Stimulated activated naive CD8-positive, alpha-beta T cell treated with anti-CD3 and anti-CD28 coated beads, Interleukin-15, amount 100 ng/mL, for 72 hours (primary cell): ENCODE results near the gene CFAP65.

Source experiments
- ATAC-seq: fragments of 150-1000 bp; cut with Tn5 transposase; 2 replicates; pipeline ENCODE4 v1.10.0; 2021; ENCODE audit warnings: mild to moderate bottlenecking, moderate library complexity
- DNase-seq, 2 donors: peaks; one replicate each; pipeline ENCODE4 v3.0.0; 2021 to 2022
- H3K27ac Mint-ChIP-seq, 2 donors: one replicate each; pipeline ENCODE4 v1.8.0; 2022; ENCODE audit warnings: mild to moderate bottlenecking in 2 of 2, mixed read lengths in 2 of 2, moderate library complexity in 2 of 2
- H3K27me3 Mint-ChIP-seq: one replicate; pipeline ENCODE4 v1.8.0; 2022; ENCODE audit warnings: mixed read lengths
- H3K4me1 Mint-ChIP-seq: one replicate; pipeline ENCODE4 v1.8.0; 2022; ENCODE audit warnings: mild to moderate bottlenecking, mixed read lengths
- H3K4me3 Mint-ChIP-seq, 2 donors: one replicate each; pipeline ENCODE4 v1.8.0; 2022; ENCODE audit warnings: mild to moderate bottlenecking in 2 of 2, mixed read lengths in 2 of 2, moderate library complexity in 1 of 2
- H3K9me3 Mint-ChIP-seq, 2 donors: one replicate each; pipeline ENCODE4 v1.8.0; 2022; ENCODE audit warnings: mixed read lengths in 2 of 2

The CFAP65 gene

DNA sequence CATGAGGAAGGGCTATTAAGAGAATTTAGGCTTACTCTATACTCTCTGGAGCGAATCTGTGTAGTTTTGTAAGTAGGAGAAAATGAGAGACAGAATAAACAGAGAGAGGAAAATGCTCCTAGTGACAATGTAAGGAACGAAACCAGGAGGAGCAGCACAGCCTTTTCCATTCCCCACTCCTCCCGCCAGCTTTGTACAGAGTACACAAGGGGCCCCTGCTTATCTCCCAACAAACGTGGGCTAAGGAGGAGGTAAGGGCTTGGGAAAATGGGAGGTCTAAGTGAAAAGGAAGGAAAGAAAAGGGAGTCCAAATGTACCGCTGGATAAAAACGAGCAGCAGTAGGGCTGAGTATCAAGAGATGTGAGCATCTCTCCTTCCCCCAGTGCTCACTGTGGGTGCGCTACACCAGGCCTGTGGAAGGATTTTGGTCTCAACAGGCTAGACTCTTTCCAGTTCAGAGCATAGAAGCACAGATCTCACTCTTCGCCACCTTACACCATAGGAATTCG is 31.5 kb upstream of the CFAP65 start:
- H3K9me3 Mint-ChIP-seq = no peaks in the 10 kb centered on the region
- H3K27me3 Mint-ChIP-seq = no peaks in the 10 kb centered on the region
- no peak for ATAC-seq
- H3K27ac Mint-ChIP-seq = no peak overlapping the region
- H3K4me1 Mint-ChIP-seq = no peaks in the 10 kb centered on the region
- no peak for DNase-seq
- H3K4me3 Mint-ChIP-seq = no peak overlapping the region

- H3K27ac Mint-ChIP-seq = peak overlapping the region in 1 of 2 donors; percentile 9
- H3K4me3 Mint-ChIP-seq = no peak overlapping the region
- no peaks in the 10 kb centered on the region for H3K27me3 Mint-ChIP-seq
- DNase-seq (no peak), ATAC-seq (no peak)
- H3K4me1 Mint-ChIP-seq = no peaks in the 10 kb centered on the region
- H3K9me3 Mint-ChIP-seq = no peaks in the 10 kb centered on the region
Observed at GRCh38 chr2:219071131-219071816, 30.0 kb upstream of the CFAP65 start.

DNA sequence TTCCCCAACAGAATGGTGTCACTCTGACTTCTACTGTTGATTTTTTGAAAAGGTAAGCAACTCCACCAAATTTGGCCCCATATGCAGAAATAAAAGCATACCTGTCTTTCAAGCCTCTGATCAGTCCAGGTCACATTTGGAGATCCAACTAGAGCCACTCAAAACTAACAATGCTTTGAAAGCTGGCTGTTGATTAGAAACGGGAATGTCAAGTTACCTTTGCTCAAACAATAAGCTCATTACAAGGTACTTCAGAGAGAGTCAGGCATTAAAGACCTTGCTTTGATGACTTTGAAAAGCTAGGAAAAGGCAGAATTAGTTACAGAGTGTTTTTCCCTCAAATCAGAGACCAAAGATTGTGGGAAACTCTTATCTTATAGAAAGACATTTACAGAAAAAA is 24.2 kb upstream of the CFAP65 start:
- ATAC-seq (no peak), DNase-seq (no peak)
- H3K4me1 Mint-ChIP-seq = no peaks in the 10 kb centered on the region
- H3K27ac Mint-ChIP-seq = no peak overlapping the region
- peaks cover 43% of the 10 kb centered on the region for H3K27me3 Mint-ChIP-seq
- H3K9me3 Mint-ChIP-seq = no peaks in the 10 kb centered on the region
- H3K4me3 Mint-ChIP-seq = no peak overlapping the region

DNA sequence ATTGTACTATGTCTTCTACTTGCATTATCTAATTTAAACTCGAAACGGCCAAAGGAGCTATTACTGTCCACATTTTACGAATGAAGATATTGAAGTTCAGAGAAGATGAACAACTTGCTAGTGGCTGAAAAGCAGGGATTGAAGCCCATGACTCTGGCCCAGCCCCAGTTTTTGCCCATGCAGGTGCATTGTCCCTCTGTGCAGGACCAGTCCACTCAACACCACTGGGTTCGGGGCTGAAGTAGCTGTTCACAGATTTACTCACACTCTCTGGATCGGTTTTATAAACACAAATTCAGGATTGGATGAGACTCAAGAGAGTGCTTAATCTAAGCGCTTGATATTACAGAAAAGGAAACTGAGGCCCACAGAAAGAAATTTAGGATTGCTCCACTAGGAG is 20.8 kb upstream of the CFAP65 start:
- no peaks in the 10 kb centered on the region for H3K9me3 Mint-ChIP-seq
- peaks cover 30% of the 10 kb centered on the region for H3K4me1 Mint-ChIP-seq
- peaks cover 78% of the 10 kb centered on the region for H3K27me3 Mint-ChIP-seq
- ATAC-seq = no peak
- H3K4me3 Mint-ChIP-seq = no peak overlapping the region
- no peak for DNase-seq
- H3K27ac Mint-ChIP-seq = no peak overlapping the region

- H3K27me3 Mint-ChIP-seq = peaks cover 87% of the 10 kb centered on the region
- DNase-seq = peak in 1 of 2 donors; percentile 10
- no peaks in the 10 kb centered on the region for H3K9me3 Mint-ChIP-seq
- H3K27ac Mint-ChIP-seq = peak within 1 kb of the TSS in 1 of 2 donors; percentile 48
- peaks cover 30% of the 10 kb centered on the region for H3K4me1 Mint-ChIP-seq
- peak within 1 kb of the TSS; percentile 67 to 75 for H3K4me3 Mint-ChIP-seq
- peak; percentile 36 for ATAC-seq
Observed at GRCh38 chr2:219060821-219061791, 19.8 kb upstream of the CFAP65 start, which contains the start of gene IHH. IHH (minus strand) TSS chr2:219060921; CDS start chr2:219060467, 454 bp downstream.

- Mint-ChIP-seq H3K4me1 (peaks cover 30% of the 10 kb centered on the region), H3K27me3 (peaks cover 96% of the 10 kb centered on the region), H3K4me3 (peak overlapping the region; percentile 67 to 75), H3K27ac (peak overlapping the region in 1 of 2 donors; percentile 48), H3K9me3 (no peaks in the 10 kb centered on the region)
- ATAC-seq (no peak), DNase-seq (peak in 1 of 2 donors; percentile 22)
Observed at GRCh38 chr2:219059725-219060682, 18.7 kb upstream of the CFAP65 start.

GRCh38 chr2:219059375-219059724 is 18.0 kb upstream of the CFAP65 start:
- ATAC-seq = no peak
- Mint-ChIP-seq H3K4me3 (peak overlapping the region; percentile 67 to 75), H3K27me3 (peaks cover 96% of the 10 kb centered on the region), H3K4me1 (peaks cover 30% of the 10 kb centered on the region), H3K27ac (no peak overlapping the region), H3K9me3 (no peaks in the 10 kb centered on the region)
- no peak for DNase-seq

- ATAC-seq = peak; percentile 3
- H3K27me3 Mint-ChIP-seq = peaks cover 95% of the 10 kb centered on the region
- H3K4me1 Mint-ChIP-seq = peaks cover 30% of the 10 kb centered on the region
- H3K4me3 Mint-ChIP-seq = peak overlapping the region; percentile 67 to 85
- peak in 1 of 2 donors; percentile 14 for DNase-seq
- no peaks in the 10 kb centered on the region for H3K9me3 Mint-ChIP-seq
- H3K27ac Mint-ChIP-seq = no peak overlapping the region
Observed at GRCh38 chr2:219058541-219059374, 17.4 kb upstream of the CFAP65 start.

- Mint-ChIP-seq H3K4me1 (peaks cover 30% of the 10 kb centered on the region), H3K27ac (no peak overlapping the region), H3K9me3 (no peaks in the 10 kb centered on the region), H3K4me3 (peak overlapping the region; percentile 76 to 85), H3K27me3 (peaks cover 86% of the 10 kb centered on the region)
- peak; percentile 83 to 84 for DNase-seq
- ATAC-seq = peak; percentile 90
Observed at GRCh38 chr2:219057709-219058540, 16.6 kb upstream of the CFAP65 start.

DNA sequence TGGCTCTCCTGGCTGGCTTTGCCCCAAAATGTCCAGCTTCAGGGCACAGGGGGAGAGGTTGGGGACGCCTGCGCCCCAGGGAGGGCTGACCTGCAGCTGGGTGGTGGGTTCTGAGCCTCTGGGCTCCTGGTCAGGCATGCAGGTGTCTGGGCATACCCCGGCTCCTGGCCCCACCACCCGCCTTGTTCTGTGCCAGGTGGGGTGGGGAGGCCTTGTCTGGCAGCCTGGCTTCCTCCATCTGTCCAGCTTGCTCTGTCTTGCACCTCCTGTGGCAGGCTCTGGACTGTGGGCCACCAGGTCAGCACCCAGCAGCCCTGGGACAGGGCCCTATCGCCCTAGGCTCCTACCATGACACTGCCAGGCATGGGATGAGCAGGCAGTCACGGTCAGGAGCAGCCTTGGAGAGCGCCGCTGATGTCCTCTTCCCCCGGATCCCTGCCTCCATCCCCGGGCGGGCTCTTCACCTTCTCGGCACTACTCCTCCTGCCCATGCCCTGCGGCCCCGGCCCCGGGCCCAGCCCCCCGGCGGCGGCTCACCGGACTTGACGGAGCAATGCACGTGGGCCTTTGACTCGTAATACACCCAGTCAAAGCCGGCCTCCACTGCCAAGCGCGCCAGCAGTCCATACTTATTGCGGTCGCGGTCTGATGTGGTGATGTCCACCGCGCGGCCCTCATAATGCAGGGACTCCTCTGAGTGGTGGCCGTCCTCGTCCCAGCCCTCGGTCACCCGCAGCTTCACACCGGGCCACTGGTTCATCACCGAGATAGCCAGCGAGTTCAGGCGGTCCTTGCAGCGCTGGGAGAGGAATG is 15.8 kb upstream of the CFAP65 start:
- ATAC-seq = no peak
- peak in 1 of 2 donors; percentile 8 for DNase-seq
- peak overlapping the region in 1 of 2 donors; percentile 85 for H3K4me3 Mint-ChIP-seq
- H3K4me1 Mint-ChIP-seq = peaks cover 30% of the 10 kb centered on the region
- peaks cover 78% of the 10 kb centered on the region for H3K27me3 Mint-ChIP-seq
- no peaks in the 10 kb centered on the region for H3K9me3 Mint-ChIP-seq
- no peak overlapping the region for H3K27ac Mint-ChIP-seq

DNA sequence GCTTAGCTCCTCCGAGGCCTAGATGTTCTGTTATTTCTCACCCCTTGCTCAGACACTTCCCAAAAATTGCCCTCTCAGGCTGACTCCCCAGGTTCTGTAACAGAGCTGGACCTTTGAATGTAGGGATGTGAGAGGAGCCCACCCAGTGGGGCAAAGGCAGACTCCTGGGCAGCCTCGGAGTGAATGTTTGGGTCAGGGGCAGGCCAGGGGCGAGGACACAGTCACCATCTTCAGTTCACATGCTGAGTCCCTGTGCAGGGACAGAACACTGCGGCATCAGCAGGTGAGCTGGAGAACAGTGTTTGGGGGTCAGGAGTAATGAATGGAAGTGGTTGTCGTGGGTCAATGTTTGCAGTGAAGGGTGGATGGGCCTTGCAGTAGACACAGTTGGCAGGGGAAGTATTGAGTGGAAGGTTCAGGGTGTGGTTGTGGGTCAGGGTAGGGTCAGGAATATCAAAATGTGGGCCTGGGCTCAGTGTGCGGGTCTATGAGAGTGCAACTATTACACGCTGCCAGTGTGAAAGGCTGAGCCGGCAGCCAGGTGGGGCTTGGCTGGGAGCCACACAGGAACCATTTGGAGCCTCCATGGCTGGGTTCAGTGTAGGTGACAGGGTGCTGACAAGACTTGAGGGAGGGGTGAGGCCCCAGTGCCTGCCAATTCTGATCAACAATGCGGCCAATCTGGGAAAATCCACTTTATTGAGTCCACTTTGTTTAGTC is 15.0 kb upstream of the CFAP65 start:
- ATAC-seq = no peak
- Mint-ChIP-seq H3K27ac (no peak overlapping the region), H3K9me3 (no peaks in the 10 kb centered on the region), H3K27me3 (peaks cover 75% of the 10 kb centered on the region), H3K4me1 (peaks cover 30% of the 10 kb centered on the region), H3K4me3 (no peak overlapping the region)
- no peak for DNase-seq
